Upper lobe of left lung (tissue), 4 donors: ENCODE measurements around the gene RBM15.

Experiments used
- POLR2A ChIP-seq, 4 donors: fragments of 450-650 bp; IDR thresholded peaks; one replicate each; pipeline ENCODE4 v1.5.1; 2016 to 2017; ENCODE audit warnings: antibody characterized with exemption in 4 of 4, mild to moderate bottlenecking in 2 of 4
- POLR2AphosphoS5 ChIP-seq, 2 donors: sonication (generic); formaldehyde crosslinking; IDR thresholded peaks; one replicate each; pipeline ENCODE4 v1.5.1; 2017; ENCODE audit warnings: antibody characterized with exemption in 2 of 2
- TF ChIP-seq, protein P1 (sequence below), 6 experiments: fragments of 450-650 bp in 4 of 6; fragments of 200-600 bp in 2 of 6; sonication (generic) in 2 of 6; IDR thresholded peaks; one replicate each; pipeline ENCODE4 v1.5.1; 2016 to 2019; ENCODE audit warnings: antibody characterized with exemption in 6 of 6

DNA sequence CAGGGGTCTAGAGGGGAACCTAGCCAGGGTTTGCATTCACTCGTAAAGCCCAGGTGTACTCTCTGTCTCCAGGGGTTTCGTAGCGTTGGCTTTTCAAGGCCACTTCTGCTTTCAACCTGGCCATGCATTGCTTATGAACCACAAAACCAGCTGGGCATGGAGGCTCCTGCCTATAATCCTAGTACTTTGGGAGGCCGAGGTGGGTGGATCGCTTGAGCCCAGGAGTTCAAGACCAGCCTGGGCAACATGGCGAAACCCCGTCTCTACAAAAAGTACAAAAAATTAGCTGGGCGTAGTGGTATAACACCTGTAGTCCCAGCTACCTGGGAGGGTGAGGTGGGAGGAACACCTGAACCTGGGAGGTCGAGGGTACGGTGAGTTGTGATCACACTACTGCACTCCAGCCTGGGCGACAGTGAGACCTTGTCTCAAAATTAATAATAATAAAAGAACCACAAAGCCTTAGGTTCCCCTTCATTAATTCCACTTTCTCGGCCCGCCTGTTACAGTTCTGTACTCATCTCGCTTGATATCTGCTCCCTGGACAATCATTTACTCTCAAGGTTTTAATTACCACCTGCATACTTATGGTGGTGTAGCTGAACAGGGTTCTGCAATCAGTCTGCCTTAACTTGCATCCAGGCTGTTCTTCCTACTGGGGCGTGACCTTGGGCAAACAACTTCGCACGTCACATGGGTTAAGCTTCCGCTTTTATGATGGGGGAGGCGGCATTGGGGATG is 45.6 kb downstream of the RBM15 start:
- TF ChIP-seq, protein P1, sequence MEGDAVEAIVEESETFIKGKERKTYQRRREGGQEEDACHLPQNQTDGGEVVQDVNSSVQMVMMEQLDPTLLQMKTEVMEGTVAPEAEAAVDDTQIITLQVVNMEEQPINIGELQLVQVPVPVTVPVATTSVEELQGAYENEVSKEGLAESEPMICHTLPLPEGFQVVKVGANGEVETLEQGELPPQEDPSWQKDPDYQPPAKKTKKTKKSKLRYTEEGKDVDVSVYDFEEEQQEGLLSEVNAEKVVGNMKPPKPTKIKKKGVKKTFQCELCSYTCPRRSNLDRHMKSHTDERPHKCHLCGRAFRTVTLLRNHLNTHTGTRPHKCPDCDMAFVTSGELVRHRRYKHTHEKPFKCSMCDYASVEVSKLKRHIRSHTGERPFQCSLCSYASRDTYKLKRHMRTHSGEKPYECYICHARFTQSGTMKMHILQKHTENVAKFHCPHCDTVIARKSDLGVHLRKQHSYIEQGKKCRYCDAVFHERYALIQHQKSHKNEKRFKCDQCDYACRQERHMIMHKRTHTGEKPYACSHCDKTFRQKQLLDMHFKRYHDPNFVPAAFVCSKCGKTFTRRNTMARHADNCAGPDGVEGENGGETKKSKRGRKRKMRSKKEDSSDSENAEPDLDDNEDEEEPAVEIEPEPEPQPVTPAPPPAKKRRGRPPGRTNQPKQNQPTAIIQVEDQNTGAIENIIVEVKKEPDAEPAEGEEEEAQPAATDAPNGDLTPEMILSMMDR (IDR thresholded peaks at IDR 0.05): no peak
- TF ChIP-seq POLR2A (IDR thresholded peaks at IDR 0.05) (no peak), POLR2AphosphoS5 (IDR thresholded peaks at IDR 0.05) (no peak)
